Measurements from ENCODE around the gene WIPF3. TPM values are rescaled to one million over a fixed set of nuclear protein-coding genes. Genes with fewer than 3 reads are reported as not detected.

The WIPF3 gene
- total RNA-seq, 1 donor: under 0.01 TPM

DNA sequence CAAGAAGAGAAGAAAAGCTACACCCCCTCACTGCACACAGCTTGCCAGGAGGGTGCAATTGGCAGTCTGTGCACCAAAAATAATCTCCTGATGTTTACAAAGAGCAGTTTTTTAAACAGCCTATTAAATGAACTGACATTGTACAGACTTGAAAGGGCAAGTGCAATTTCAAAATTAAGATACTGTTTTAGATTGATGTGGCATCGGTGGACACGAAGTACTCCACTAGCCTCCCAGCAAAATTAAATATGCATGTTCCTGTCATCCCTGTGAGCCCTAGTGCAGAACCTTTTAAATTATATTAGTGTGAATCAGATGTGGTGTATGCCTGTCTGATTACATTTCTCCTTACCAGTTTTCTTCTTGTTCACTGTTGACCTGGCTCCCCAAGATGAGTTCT, 87.9 kb downstream of the WIPF3 start:
- no peak overlapping the region for H3K4me3 ChIP-seq (ENCODE audit: low read depth, low read length)
- TF ChIP-seq, protein P1, sequence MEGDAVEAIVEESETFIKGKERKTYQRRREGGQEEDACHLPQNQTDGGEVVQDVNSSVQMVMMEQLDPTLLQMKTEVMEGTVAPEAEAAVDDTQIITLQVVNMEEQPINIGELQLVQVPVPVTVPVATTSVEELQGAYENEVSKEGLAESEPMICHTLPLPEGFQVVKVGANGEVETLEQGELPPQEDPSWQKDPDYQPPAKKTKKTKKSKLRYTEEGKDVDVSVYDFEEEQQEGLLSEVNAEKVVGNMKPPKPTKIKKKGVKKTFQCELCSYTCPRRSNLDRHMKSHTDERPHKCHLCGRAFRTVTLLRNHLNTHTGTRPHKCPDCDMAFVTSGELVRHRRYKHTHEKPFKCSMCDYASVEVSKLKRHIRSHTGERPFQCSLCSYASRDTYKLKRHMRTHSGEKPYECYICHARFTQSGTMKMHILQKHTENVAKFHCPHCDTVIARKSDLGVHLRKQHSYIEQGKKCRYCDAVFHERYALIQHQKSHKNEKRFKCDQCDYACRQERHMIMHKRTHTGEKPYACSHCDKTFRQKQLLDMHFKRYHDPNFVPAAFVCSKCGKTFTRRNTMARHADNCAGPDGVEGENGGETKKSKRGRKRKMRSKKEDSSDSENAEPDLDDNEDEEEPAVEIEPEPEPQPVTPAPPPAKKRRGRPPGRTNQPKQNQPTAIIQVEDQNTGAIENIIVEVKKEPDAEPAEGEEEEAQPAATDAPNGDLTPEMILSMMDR (IDR thresholded peaks at IDR 0.05; ENCODE audit: insufficient read depth, low read depth, low read length): no peak
- DNase-seq (ENCODE audit: low read depth): no peak

DNA sequence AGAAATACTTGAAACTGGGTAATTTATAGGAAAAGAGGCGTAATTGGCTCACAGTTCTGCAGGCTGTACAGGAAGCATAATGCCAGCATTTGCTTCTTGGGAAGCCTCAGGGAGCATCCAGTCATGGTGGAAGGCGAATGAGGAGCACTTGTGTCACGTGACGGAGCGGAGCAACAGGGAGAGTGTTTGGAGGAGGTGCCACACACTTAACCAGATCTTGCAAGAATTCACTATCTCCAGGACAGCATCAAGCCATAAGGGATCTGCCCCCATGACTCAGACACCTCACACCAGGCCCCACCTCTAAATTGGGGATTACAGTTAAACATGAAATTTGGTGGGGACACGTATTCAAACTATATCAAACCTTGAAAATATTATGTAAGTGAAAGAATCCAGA, 89.3 kb downstream of the WIPF3 start:
- TF ChIP-seq, protein P1 (IDR thresholded peaks at IDR 0.05; ENCODE audit: insufficient read depth, low read depth, low read length): no peak
- H3K4me3 ChIP-seq (ENCODE audit: low read depth, low read length): no peak overlapping the region
- no peak for DNase-seq (ENCODE audit: low read depth)

DNA sequence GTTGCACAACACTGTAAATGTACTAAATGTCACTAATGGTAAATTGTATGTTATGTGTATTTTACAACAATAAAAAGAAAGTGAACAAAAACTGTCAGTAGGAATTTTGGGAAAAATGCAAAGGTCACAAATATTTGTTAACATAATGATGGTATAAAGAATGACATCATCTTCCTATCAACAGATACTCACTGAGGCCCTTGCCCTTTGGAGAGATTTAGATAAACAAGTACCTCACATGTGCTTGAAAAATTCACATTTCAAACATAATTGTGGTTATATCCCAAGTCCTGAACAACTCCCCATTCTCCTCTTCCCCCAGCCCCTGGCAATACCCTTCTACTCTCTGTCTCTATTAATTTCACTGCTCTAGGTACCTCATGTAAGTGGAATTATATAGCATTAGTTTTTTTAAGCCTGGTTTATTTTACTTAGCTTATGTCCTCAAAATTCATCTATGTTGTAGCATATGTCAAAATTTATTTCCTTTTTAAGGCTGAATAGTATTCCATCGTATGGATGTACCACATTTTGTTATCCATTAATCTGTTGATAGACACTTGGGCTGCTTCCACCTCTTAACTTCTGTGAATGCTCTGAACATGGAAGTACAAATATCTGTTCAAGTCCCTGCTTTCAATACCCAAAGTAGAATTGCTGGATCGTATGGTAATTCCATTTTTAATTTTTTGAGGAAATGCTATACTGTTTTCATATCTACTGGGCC, 90.5 kb downstream of the WIPF3 start:
- TF ChIP-seq, protein P1 (IDR thresholded peaks at IDR 0.05; ENCODE audit: insufficient read depth, low read depth, low read length): no peak
- H3K4me3 ChIP-seq (ENCODE audit: low read depth, low read length): no peak overlapping the region
- DNase-seq (ENCODE audit: low read depth): peak; percentile 7

DNA sequence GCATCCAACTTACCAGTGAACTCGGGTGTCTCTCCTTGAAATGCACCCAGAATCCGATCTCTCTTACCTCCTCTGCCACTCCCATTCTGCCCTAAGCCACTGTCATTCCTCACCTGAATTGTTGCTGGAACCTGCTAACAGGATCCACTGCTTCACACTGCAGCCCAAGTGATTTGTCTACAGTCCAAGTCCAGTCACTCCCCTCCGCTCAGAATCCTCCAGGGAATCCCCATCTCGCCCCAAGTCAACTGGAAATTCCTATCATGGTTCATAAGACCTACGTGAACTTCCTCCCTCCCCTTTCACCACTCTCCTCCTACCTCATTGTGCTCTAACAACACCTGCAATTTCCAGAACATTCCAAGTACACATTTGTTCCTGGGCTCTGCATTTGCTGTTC, 92.0 kb downstream of the WIPF3 start:
- TF ChIP-seq, protein P1 (IDR thresholded peaks at IDR 0.05; ENCODE audit: insufficient read depth, low read depth, low read length): no peak
- no peak overlapping the region for H3K4me3 ChIP-seq (ENCODE audit: low read depth, low read length)
- no peak for DNase-seq (ENCODE audit: low read depth)

DNA sequence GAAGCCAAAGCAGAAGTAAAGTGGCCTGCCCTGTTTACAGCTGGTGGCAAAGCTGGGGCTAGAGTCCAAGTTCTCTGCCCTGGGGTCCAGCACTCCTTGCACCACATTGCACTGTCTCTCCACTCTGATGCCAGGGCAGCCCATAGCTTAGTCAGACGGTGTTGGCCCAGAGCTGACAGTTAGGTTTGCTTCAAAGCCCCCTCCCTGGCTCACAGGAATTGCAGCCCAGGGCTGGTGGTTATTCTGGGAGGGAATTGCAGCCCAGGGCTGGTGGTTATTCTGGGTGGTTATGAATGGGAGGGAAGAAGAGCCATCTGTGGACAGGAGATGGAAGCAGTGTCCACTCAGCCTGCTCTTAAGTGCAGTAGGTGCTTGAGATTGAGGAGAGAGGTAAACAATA, 94.4 kb downstream of the WIPF3 start:
- DNase-seq (ENCODE audit: low read depth): no peak
- no peak overlapping the region for H3K4me3 ChIP-seq (ENCODE audit: low read depth, low read length)
- TF ChIP-seq, protein P1 (IDR thresholded peaks at IDR 0.05; ENCODE audit: insufficient read depth, low read depth, low read length): no peak

DNA sequence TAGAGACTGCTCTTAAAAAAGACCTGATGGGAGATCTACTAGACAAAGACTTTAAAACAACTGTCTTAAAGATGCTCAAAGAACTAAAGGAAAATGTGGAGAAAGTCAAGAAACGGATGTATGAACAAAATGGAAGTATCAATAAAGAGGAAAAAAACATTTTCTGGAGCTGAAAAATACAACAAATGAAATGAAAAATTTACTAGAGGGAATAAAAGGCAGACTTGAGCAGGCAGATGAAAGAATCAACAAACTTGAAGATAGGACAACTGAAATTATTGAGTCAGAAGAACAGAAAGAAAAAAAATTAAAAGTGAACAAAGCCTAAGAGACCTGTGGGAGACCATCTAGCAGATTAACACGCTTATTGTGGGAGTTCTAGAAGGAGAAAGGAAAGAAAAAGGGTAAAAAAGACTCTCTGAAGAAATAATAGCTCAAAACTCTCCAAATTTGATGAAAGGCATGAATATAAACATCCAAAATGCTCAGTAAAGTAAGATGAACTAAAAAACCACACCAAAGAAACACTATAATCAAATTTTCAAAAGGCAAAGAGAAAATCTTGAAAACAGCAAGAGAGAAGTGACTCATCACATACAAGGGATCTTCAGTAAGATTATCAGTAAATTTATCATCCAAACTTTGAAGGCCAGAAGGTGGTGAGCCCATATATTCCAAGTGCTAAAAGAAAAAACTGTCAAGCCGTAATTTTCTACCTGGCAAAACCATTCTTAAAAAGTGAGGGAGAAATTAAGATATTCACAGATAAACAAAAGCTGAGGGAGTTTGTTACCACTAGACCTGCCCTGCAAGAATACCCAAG, 100.1 kb downstream of the WIPF3 start:
- TF ChIP-seq, protein P1 (IDR thresholded peaks at IDR 0.05; ENCODE audit: insufficient read depth, low read depth, low read length): no peak
- no peak overlapping the region for H3K4me3 ChIP-seq (ENCODE audit: low read depth, low read length)
- no peak for DNase-seq (ENCODE audit: low read depth)
